Kidney (tissue), 22 donors: ENCODE results near the gene MTA2. TPM values are rescaled to one million over a fixed set of nuclear protein-coding genes. Genes with fewer than 3 reads are reported as not detected.
A peak's percentile ranks its signal among the peaks of the same experiment; 100 is the strongest.
"Not testable (repeated sequence)": the region's sequence is repeated elsewhere in the genome, so short reads cannot be mapped to it uniquely, and the experiment has no call there.

Source experiments
- DNase-seq, 5 donors: peaks; one replicate each; pipeline ENCODE4 v3.0.0-alpha.2; 2013 to 2020
- FAIRE-seq: peaks from 2 replicates; lab custom pipeline; 2012; peaks lifted over from hg19 to GRCh38; lab: Jason Lieb, UNC
- H3K27ac ChIP-seq, 2 donors: one replicate each; pipeline ENCODE4 v1.7.0; 2013; ENCODE audit warnings: low read depth in 2 of 2, low read length in 2 of 2, inconsistent platforms in 1 of 2
- H3K27me3 ChIP-seq: one replicate; pipeline ENCODE4 v1.7.1; 2013; ENCODE audit warnings: low read length, inconsistent platforms; ENCODE audit not compliant: control insufficient read depth, insufficient read depth
- H3K36me3 ChIP-seq, 3 donors: one replicate each; pipeline versions ENCODE4 v1.7.0 to v1.7.1; 2013; ENCODE audit warnings: low read length in 3 of 3, control low read depth in 1 of 3, inconsistent platforms in 1 of 3; ENCODE audit not compliant: insufficient read depth in 3 of 3, control insufficient read depth in 2 of 3
- H3K4me1 ChIP-seq, 3 donors: one replicate each; pipeline versions ENCODE4 v1.7.0 to v1.7.1; 2013; ENCODE audit warnings: low read length in 3 of 3, inconsistent platforms in 1 of 3, low read depth in 1 of 3; ENCODE audit not compliant: control insufficient read depth in 2 of 3, insufficient read depth in 2 of 3
- H3K4me3 ChIP-seq, 3 donors: one replicate each; pipeline versions ENCODE4 v1.7.0 to v1.8.1; 2013; ENCODE audit warnings: low read length in 3 of 3, control low read depth in 1 of 3, inconsistent platforms in 1 of 3
- H3K9ac ChIP-seq, 3 donors: one replicate each; pipeline versions ENCODE4 v1.7.0 to v1.7.1; 2013; ENCODE audit warnings: low read length in 3 of 3, control low read depth in 1 of 3, inconsistent platforms in 1 of 3
- H3K9me3 ChIP-seq, 3 donors: one replicate each; pipeline versions ENCODE4 v1.7.0 to v1.7.1; 2013; ENCODE audit warnings: low read length in 3 of 3, control low read depth in 1 of 3, inconsistent platforms in 1 of 3; ENCODE audit not compliant: control insufficient read depth in 2 of 3, insufficient read depth in 1 of 3
- CTCF ChIP-seq: IDR thresholded peaks from 3 replicates; pipeline ENCODE4 v1.5.1; 2012; ENCODE audit warnings: mild to moderate bottlenecking, moderate library complexity, borderline replicate concordance; ENCODE audit not compliant: insufficient read depth; ENCODE audit errors: extremely low read depth
- intact Hi-C: fragments of 100-400 bp; cut with DNase I; formaldehyde crosslinking; loops from one replicate; pipeline ENCODE4 v1.11.1; 2022
- long read RNA-seq, 10 donors: library from polyadenylated mRNA in 1 of 10; unstranded in 1 of 10; transcript quantifications; one replicate each; pipeline ENCODE4 v2.0.0 and lab custom pipeline, GENCODE V29; 2021 to 2026
- polyA plus RNA-seq: library from polyadenylated mRNA; stranded (reverse); fragments of 350-450 nt; fragmentation: Illumina TruSeq; extraction: RNeasy Lipid Tissue Mini Kit (QIAGEN cat#74804); gene quantifications from one replicate; pipeline ENCODE4 v1.2.3, GENCODE V29; 2014; ENCODE audit warnings: low read depth, low replicate concordance; ENCODE audit not compliant: insufficient read depth
- total RNA-seq: library from RNA; stranded (reverse); fragmentation: NEBNext Ultra II Directional; extraction: Animal tissue kit (Norgen Biotek cat#: 25700); gene quantifications from one replicate; pipeline ENCODE4 v1.2.1, GENCODE V29; 2021
- donor health status: control.
- donor health status: control.
- donor health status: control.
- donor health status: control.
- donor health status: control.
- donor health status: DM: yes; HTN: yes; CAD: no.
- donor health status: Normal renal cell carcinoma (clear cell type).

The MTA2 gene
- total RNA-seq = 71.8 TPM
- polyA plus RNA-seq = 34.4 TPM
- long read RNA-seq, donor 1, partial matches to known transcripts = 18 of 19 reads
- long read RNA-seq, donor 1, other reads (novel, unspliced or antisense) = 0 of 19 reads
- long read RNA-seq, donor 2, partial matches to known transcripts = 10 of 11 reads
- long read RNA-seq, donor 2, other reads (novel, unspliced or antisense) = 0 of 11 reads
- long read RNA-seq, donor 3, partial matches to known transcripts = 6 of 8 reads
- long read RNA-seq, donor 3, other reads (novel, unspliced or antisense) = 0 of 8 reads
- long read RNA-seq, donor 4, partial matches to known transcripts = 5 of 5 reads
- long read RNA-seq, donor 4, other reads (novel, unspliced or antisense) = 0 of 5 reads
- long read RNA-seq, donor 5 = 0 reads
- long read RNA-seq, donor 6 = 0 reads
- long read RNA-seq, donor 7, transcript MTA2-201 (18 exons, 3,058 nt) = major isoform, 7 of 14 reads
- long read RNA-seq, donor 7, partial matches to known transcripts = 4 of 14 reads
- long read RNA-seq, donor 7, other reads (novel, unspliced or antisense) = 3 of 14 reads
- long read RNA-seq, donor 8, partial matches to known transcripts = 12 of 12 reads
- long read RNA-seq, donor 8, other reads (novel, unspliced or antisense) = 0 of 12 reads
- long read RNA-seq, donor 9, partial matches to known transcripts = 7 of 8 reads
- long read RNA-seq, donor 9, other reads (novel, unspliced or antisense) = 0 of 8 reads
- long read RNA-seq, donor 10, partial matches to known transcripts = 0 of 2 reads
- long read RNA-seq, donor 10, other reads (novel, unspliced or antisense) = 0 of 2 reads

DNA sequence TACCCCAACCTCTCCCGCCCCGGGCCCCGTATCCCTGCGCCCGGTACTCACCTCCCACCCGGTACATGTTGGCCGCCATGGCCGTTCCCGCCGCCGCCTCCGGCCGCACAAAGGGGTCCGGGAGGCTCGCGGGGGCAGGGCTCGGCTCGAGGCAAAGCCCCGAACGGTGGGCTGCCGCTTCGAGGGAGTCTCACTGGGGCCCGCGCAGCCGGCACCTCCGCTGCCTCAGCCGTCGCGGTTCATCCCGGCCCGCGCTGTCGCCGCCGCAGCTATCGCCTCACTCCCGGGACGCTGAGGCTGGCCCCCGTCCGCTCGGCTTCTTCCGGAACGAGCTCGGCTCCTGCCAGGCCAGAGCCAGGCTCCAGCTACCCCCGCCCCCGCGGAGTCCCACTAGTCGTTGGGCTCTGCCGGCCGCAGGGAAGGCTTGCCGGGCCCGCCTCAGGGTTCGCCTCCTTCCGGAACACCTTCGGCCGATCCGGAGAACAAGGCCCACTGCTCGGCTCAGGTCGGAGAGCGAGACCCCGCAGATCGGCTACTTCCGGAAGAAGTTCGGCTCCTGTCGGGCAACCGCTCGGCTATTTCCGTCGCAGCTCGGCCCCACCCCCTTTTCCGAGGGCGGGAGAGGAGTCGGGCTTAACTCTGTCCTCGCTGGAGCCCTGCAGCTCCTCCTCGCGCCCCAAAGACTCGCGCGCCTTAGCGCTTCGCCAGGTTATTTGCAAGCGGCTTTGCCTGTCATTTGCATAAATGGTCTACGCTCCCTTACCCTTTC is at the start of gene MTA2:
MTA2 (minus strand) TSS at position 494 of the 769 bp plus-strand sequence; CDS start at position 79, 415 bp downstream.
- Histone ChIP-seq H3K4me1 (peaks cover 5 to 18% (median 17%) of the 10 kb centered on the region in 3 donors), H3K9me3 (no peaks in the 10 kb centered on the region), H3K27ac (peak within 1 kb of the TSS; percentile 91 to 93), H3K27me3 (no peaks in the 10 kb centered on the region), H3K36me3 (peaks cover 6 to 29% (median 21%) of the 10 kb centered on the region in 3 donors), H3K4me3 (peak within 1 kb of the TSS; percentile 64 to 77 (median 70)), H3K9ac (peak within 1 kb of the TSS; percentile 74 to 79 (median 74))
- peak; percentile 99 to 100 (median 100) for DNase-seq
- no peak for TF ChIP-seq CTCF
- intact Hi-C loops = no loop called here
- peak; percentile 90 for FAIRE-seq

GRCh38 chr11:62650283-62650682 is 48.6 kb upstream of the MTA2 start:
- intact Hi-C loops, FAIRE-seq, H3K9me3 ChIP-seq, H3K27me3 ChIP-seq, H3K27ac ChIP-seq, H3K9ac ChIP-seq, DNase-seq, H3K4me3 ChIP-seq: not testable (repeated sequence)
- Histone ChIP-seq H3K4me1 (peaks cover 0 to 17% (median 7%) of the 10 kb centered on the region in 3 donors), H3K36me3 (peaks cover 0 to 19% (median 5%) of the 10 kb centered on the region in 3 donors)

GRCh38 chr11:62649486-62649885 is 47.8 kb upstream of the MTA2 start:
- intact Hi-C loops = no loop called here
- Histone ChIP-seq H3K9ac (no peak overlapping the region), H3K9me3 (no peaks in the 10 kb centered on the region), H3K36me3 (peaks cover 0 to 19% (median 5%) of the 10 kb centered on the region in 3 donors), H3K4me1 (peaks cover 0 to 20% (median 7%) of the 10 kb centered on the region in 3 donors), H3K27me3 (no peaks in the 10 kb centered on the region), H3K27ac (no peak overlapping the region), H3K4me3 (no peak overlapping the region)
- FAIRE-seq (no peak), DNase-seq (no peak)
- TF ChIP-seq CTCF = no peak
